Smooth muscle cell (in vitro differentiated cells): ENCODE data around the gene BMP7. TPM values are rescaled to one million over a fixed set of nuclear protein-coding genes. Genes with fewer than 3 reads are reported as not detected.
"Not testable (repeated sequence)": the region's sequence is repeated elsewhere in the genome, so short reads cannot be mapped to it uniquely, and the experiment has no call there.

Experiments
- DNase-seq: peaks from one replicate; lab custom pipeline; 2025; ENCODE audit not compliant: unreplicated experiment; lab: John Stamatoyannopoulos, UW
- H2AFZ ChIP-seq: fragments of 200-600 bp; sonication (generic); 2 replicates; pipeline ENCODE4 v1.6.0; 2016; ENCODE audit warnings: antibody characterized with exemption, low read depth, mild to moderate bottlenecking
- H3F3A ChIP-seq: fragments of 200-600 bp; sonication (generic); 2 replicates; pipeline ENCODE4 v1.6.0; 2017; ENCODE audit warnings: antibody characterized with exemption, low read depth
- H3K27ac ChIP-seq: fragments of 200-600 bp; sonication (generic); 2 replicates; pipeline ENCODE4 v1.5.1; 2016; ENCODE audit warnings: low read depth, mild to moderate bottlenecking
- H3K27me3 ChIP-seq: fragments of 200-600 bp; sonication (generic); 2 replicates; pipeline ENCODE4 v1.6.1; 2016; ENCODE audit warnings: low read depth, mild to moderate bottlenecking
- H3K36me3 ChIP-seq: fragments of 200-600 bp; sonication (generic); 2 replicates; pipeline ENCODE4 v1.5.1; 2016; ENCODE audit warnings: low read depth
- H3K4me1 ChIP-seq: fragments of 200-600 bp; sonication (generic); 2 replicates; pipeline ENCODE4 v1.5.1; 2016; ENCODE audit warnings: low read depth
- H3K4me2 ChIP-seq: fragments of 200-600 bp; sonication (generic); 2 replicates; pipeline ENCODE4 v1.6.0; 2016; ENCODE audit warnings: mild to moderate bottlenecking
- H3K4me3 ChIP-seq: fragments of 200-600 bp; sonication (generic); 2 replicates; pipeline ENCODE4 v1.5.1; 2016; ENCODE audit warnings: mild to moderate bottlenecking
- H3K79me2 ChIP-seq: fragments of 200-600 bp; sonication (generic); 2 replicates; pipeline ENCODE4 v1.6.0; 2016; ENCODE audit warnings: low read depth, mild to moderate bottlenecking
- H3K9ac ChIP-seq: fragments of 200-600 bp; sonication (generic); 2 replicates; pipeline ENCODE4 v1.6.0; 2016; ENCODE audit warnings: low read depth
- H3K9me3 ChIP-seq: fragments of 200-600 bp; sonication (generic); replicated peaks from 2 replicates; pipeline ENCODE4 v1.5.1; 2016; ENCODE audit warnings: low read depth
- H4K20me1 ChIP-seq: fragments of 200-600 bp; sonication (generic); 2 replicates; pipeline ENCODE4 v1.6.0; 2016; ENCODE audit warnings: low read depth
- CTCF ChIP-seq: fragments of 200-600 bp; sonication (generic); IDR thresholded peaks from 2 replicates; pipeline ENCODE4 v1.5.1; 2017; ENCODE audit warnings: borderline replicate concordance, mild to moderate bottlenecking, antibody characterized with exemption; ENCODE audit not compliant: insufficient read depth, poor library complexity, severe bottlenecking
- WGBS: methylation state at CpG from one replicate; pipeline ENCODE4 v1.1.7; 2016; ENCODE audit warnings: low lambda C conversion rate; 5-methylcytosine and 5-hydroxymethylcytosine counted together
- polyA plus RNA-seq: library from polyadenylated mRNA; unstranded; fragments of >200 nt; fragmentation: Nextera tagmentation; extraction: Ambion mirVana; gene quantifications from 2 replicates; pipeline ENCODE4 v1.2.1, GENCODE V29; 2016
- total RNA-seq: library from RNA; depleted of rRNA; stranded (reverse); fragments of >200 nt; gene quantifications from 2 replicates; pipeline ENCODE4 v1.2.3, GENCODE V29; 2014

Gene BMP7
- total and polyA plus RNA-seq, 2 experiments from 2014 or later = 18.1 to 28.3 TPM

DNA sequence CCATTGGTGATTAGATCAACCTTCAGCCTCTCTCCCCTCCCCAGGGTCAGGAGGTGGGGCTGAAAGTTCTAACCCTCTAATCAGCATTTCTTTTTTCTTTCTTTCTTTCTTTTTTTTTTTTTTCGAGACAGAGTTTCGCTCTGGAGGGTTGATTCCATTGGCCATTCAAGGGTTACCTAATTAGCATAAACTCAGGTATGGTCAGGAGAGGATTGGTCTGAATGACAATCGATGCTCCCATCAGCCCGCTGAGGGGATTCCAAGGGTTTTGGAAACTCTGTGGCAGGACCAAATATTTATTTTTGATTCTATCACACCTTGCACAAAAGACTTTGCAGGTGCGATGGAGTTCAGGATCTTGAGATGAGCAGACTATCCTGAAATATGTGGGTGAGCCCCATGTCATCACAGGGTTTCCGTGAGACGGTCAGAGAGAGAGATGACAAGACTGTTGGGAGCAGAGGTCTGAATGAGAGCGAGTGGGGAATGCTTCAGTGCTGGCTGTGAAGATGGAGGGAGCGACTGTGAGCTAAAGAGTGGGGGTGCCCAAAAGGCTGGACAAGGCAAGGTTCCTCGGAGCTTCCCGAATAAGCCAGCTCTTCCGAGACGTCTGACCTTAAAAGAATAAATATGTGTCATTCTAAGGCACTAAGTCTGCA lies 107.1 kb downstream of the BMP7 start:
- Histone ChIP-seq H2AFZ (no peak overlapping the region), H3K4me1 (peaks cover 3% of the 10 kb centered on the region), H3K9ac (no peak overlapping the region), H3K9me3 (no peaks in the 10 kb centered on the region), H3K4me3 (no peak overlapping the region), H3K27ac (no peak overlapping the region), H3K27me3 (no peaks in the 10 kb centered on the region), H4K20me1 (no peaks in the 10 kb centered on the region), H3K79me2 (no peaks in the 10 kb centered on the region), H3K4me2 (no peak overlapping the region), H3K36me3 (no peaks in the 10 kb centered on the region), H3F3A (no peaks in the 10 kb centered on the region)
- no peak for DNase-seq
- 85% methylated on average over 13 of the region's 13 CpGs for WGBS
- no peak for TF ChIP-seq CTCF

DNA sequence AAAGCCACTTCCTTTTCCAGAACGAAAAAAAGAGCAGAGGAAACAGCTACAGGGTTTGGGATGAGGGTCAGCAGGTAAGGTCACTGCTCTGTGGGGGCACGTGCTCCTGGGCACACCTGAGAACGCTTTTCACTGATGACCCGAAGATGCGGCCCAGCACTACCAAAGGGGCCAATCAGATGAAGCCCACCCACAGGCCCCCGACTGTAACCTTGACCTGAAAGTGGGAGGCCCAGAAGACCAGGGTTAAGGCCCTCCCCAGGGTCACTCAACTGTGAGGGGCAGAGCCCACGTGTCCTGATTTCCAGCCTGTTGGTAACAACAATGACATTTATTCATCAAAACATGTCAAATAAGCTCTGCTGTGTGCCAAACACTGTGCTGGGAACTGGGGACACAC lies 108.0 kb downstream of the BMP7 start:
- Histone ChIP-seq H3K27me3 (no peaks in the 10 kb centered on the region), H3F3A (no peaks in the 10 kb centered on the region), H3K36me3 (no peaks in the 10 kb centered on the region), H3K9ac (no peak overlapping the region), H3K27ac (no peak overlapping the region), H3K4me3 (no peak overlapping the region), H3K79me2 (no peaks in the 10 kb centered on the region), H4K20me1 (no peaks in the 10 kb centered on the region), H3K4me2 (no peak overlapping the region), H2AFZ (no peak overlapping the region), H3K4me1 (peaks cover 3% of the 10 kb centered on the region), H3K9me3 (no peaks in the 10 kb centered on the region)
- no peak for TF ChIP-seq CTCF
- WGBS = 92% methylated on average over 7 of the region's 7 CpGs
- DNase-seq = no peak

DNA sequence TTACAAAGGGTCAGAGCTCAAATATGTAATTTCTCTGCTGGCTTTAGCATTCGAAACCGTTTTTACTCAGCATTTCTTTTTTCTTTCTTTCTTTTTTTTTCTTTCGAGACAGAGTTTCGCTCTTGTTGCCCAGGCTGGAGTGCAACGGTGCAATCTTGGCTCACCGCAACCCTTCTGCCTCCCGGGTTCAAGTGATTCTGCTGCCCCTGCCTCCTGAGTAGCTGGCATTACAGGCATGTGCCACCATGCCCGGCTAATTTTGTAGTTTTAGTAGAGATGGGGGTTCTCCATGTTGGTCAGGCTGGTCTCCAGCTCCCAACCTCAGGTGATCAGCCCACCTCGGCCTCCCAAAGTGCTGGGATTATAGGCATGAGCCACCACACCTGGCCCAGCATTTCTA lies 108.7 kb downstream of the BMP7 start:
- not testable (repeated sequence) for H3K9me3 ChIP-seq, H3F3A ChIP-seq, H4K20me1 ChIP-seq, H3K4me2 ChIP-seq, DNase-seq, H3K27me3 ChIP-seq, H3K79me2 ChIP-seq, H3K4me1 ChIP-seq, H3K27ac ChIP-seq, H3K36me3 ChIP-seq, H2AFZ ChIP-seq, H3K4me3 ChIP-seq, H3K9ac ChIP-seq
- 89% methylated on average over 9 of the region's 9 CpGs for WGBS

GRCh38 chr20:57157106-57157691 lies 109.2 kb downstream of the BMP7 start:
- Histone ChIP-seq H3K4me3 (no peak overlapping the region), H3K4me1 (peaks cover 3% of the 10 kb centered on the region), H3K4me2 (no peak overlapping the region), H2AFZ (no peak overlapping the region), H3K9me3 (no peaks in the 10 kb centered on the region), H3K9ac (no peak overlapping the region), H3K79me2 (no peaks in the 10 kb centered on the region), H3F3A (no peaks in the 10 kb centered on the region), H3K36me3 (no peaks in the 10 kb centered on the region), H3K27me3 (no peaks in the 10 kb centered on the region), H3K27ac (no peak overlapping the region), H4K20me1 (no peaks in the 10 kb centered on the region)
- WGBS = 93% methylated on average over 13 of the region's 13 CpGs
- no peak for DNase-seq
- TF ChIP-seq CTCF = no peak
